BJ (cell line): ENCODE data around the gene HELZ2. TPM values are rescaled to one million over a fixed set of nuclear protein-coding genes. Genes with fewer than 3 reads are reported as not detected.

ENCODE experiments used
- CTCF ChIA-PET: fragments of 350-600 bp; formaldehyde crosslinking; extraction: SDS; loops from one replicate; lab custom pipeline; 2021; ENCODE audit warnings: antibody characterized with exemption, inconsistent platforms; lab: Yijun Ruan, JAX
- POLR2A ChIA-PET: fragments of 300-600 bp; sonication (Branson Sonifier 250); formaldehyde crosslinking; extraction: SDS; loops from one replicate; lab custom pipeline; 2021; ENCODE audit warnings: antibody characterized with exemption; lab: Charles Lee
- DNase-seq: peaks from one replicate; pipeline ENCODE4 v3.0.0-alpha.2; 2011; ENCODE audit warnings: low read depth
- H3K27me3 ChIP-seq: 2 replicates; pipeline ENCODE4 v1.6.0; 2011; ENCODE audit warnings: low read length; ENCODE audit not compliant: control insufficient read depth, insufficient read depth
- H3K36me3 ChIP-seq: 2 replicates; pipeline ENCODE4 v1.5.1; 2011; ENCODE audit warnings: low read length; ENCODE audit not compliant: control insufficient read depth, insufficient read depth
- H3K4me3 ChIP-seq: 2 replicates; pipeline ENCODE4 v1.5.1; 2011; ENCODE audit warnings: low read depth, mild to moderate bottlenecking, control low read depth, low read length
- CTCF ChIP-seq: IDR thresholded peaks from 2 replicates; pipeline ENCODE4 v1.5.1; 2011; ENCODE audit warnings: low read depth, mild to moderate bottlenecking, control low read depth, inconsistent platforms, low read length, moderate library complexity; ENCODE audit not compliant: insufficient read depth
- polyA minus RNA-seq: library from RNA; depleted of rRNA, polyadenylated mRNA; stranded (reverse); fragments of >200 nt; gene quantifications from 2 replicates; pipeline ENCODE4 v1.2.3, GENCODE V29; 2011; rRNA and poly(A)+ RNA removed
- polyA plus RNA-seq: library from polyadenylated mRNA; depleted of rRNA; stranded (reverse); fragments of >200 nt; gene quantifications from 2 replicates; pipeline ENCODE4 v1.2.3, GENCODE V29; 2011; rRNA removed

The HELZ2 gene
- 4.3 and 7.9 TPM in 2 replicates for polyA plus RNA-seq
- polyA minus RNA-seq = 12.8 and 15.2 TPM in 2 replicates

- DNase-seq = no peak
- H3K36me3 ChIP-seq = peaks cover 2% of the 10 kb centered on the region
- peak within 1 kb of the TSS; percentile 67 for H3K4me3 ChIP-seq
- ChIA-PET POLR2A (interaction anchor here (0.6 to 0.7 kb wide), 7 partner anchors 8 to 409 kb away, joined by 3 to 6 read pairs (median 5); partner anchors contain the start of gene TPD52L2), CTCF (no interaction called here)
- no peak for TF ChIP-seq CTCF
- H3K27me3 ChIP-seq = no peaks in the 10 kb centered on the region; the same call in 1 of the 2 replicates
Measured at GRCh38 chr20:63574156-63574828, at the start of gene HELZ2. HELZ2 (minus strand) TSS chr20:63574239; CDS start chr20:63572385, 1,854 bp downstream.

GRCh38 chr20:63622732-63623131 lies 48.7 kb upstream of the HELZ2 start:
- no peak for TF ChIP-seq CTCF
- ChIA-PET CTCF (no interaction called here), POLR2A (no interaction called here)
- no peak for DNase-seq
- H3K4me3 ChIP-seq = no peak overlapping the region
- peaks cover 9% of the 10 kb centered on the region for H3K36me3 ChIP-seq
- no peaks in the 10 kb centered on the region for H3K27me3 ChIP-seq

GRCh38 chr20:63622096-63622495 lies 48.1 kb upstream of the HELZ2 start:
- ChIA-PET POLR2A (no interaction called here), CTCF (no interaction called here)
- Histone ChIP-seq H3K36me3 (peaks cover 10% of the 10 kb centered on the region), H3K4me3 (no peak overlapping the region), H3K27me3 (no peaks in the 10 kb centered on the region)
- no peak for TF ChIP-seq CTCF
- no peak for DNase-seq

- H3K27me3 ChIP-seq = no peaks in the 10 kb centered on the region
- peaks cover 13% of the 10 kb centered on the region for H3K36me3 ChIP-seq
- ChIA-PET POLR2A (no interaction called here), CTCF (interaction anchor here (1.4 kb wide), 1 partner anchor 11 kb away, joined by 4 read pairs; no protein-coding TSS in a partner anchor)
- DNase-seq = no peak
- H3K4me3 ChIP-seq = no peak overlapping the region
- TF ChIP-seq CTCF = no peak
Measured at GRCh38 chr20:63620991-63621390, 47.0 kb upstream of the HELZ2 start.

- Histone ChIP-seq H3K36me3 (peaks cover 14% of the 10 kb centered on the region), H3K27me3 (no peaks in the 10 kb centered on the region), H3K4me3 (no peak overlapping the region)
- TF ChIP-seq CTCF = no peak
- ChIA-PET POLR2A (no interaction called here), CTCF (no interaction called here)
- DNase-seq = no peak
Measured at GRCh38 chr20:63619505-63619904, 45.5 kb upstream of the HELZ2 start.
